Activated T-cell treated with anti-CD3 and anti-CD28 coated beads for 48 hours (primary cell): ENCODE measurements around the gene TNKS2.
A peak's percentile ranks its signal among the peaks of the same experiment; 100 is the strongest.
"Not testable (repeated sequence)": the region's sequence is repeated elsewhere in the genome, so short reads cannot be mapped to it uniquely, and the experiment has no call there.

Experiments
- DNase-seq: peaks from one replicate; pipeline ENCODE4 v3.0.0-alpha.2; 2020; ENCODE audit warnings: low read depth

The TNKS2 gene

DNA sequence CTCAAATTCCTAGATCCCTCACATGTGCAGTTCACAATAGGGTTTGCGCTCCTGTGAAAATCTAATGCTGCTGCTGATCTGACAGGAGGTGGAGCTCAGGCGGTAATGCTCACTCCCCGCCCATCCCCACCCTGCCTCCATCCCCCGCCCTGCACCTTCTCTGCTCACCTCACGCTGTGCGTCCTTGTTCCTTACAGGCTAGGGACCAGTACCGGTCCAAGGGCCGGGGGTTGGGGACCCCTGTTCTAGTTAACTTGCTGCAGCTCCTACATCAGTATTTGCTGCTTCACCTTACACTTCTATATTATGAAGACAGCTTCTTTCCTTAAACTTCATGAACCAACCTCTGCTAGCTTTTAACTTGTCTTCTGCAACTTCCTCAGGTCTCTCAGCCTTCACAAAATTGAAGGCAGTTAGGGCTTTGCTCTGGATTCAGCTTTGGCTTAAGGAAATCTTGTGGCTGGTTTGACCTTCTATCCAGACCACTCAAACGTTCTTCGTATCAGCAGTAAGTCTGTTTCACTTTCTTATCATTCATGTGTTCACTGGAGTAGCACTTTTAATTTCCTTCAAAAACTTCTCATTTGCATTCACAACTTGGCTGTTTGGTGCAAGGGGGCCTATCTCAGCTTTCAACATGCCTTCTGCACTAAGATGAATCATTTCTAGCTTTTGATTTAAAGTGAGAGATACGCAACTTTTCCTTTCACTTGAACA is 1.7 kb upstream of the TNKS2 start:
- DNase-seq: peak; percentile 42

DNA sequence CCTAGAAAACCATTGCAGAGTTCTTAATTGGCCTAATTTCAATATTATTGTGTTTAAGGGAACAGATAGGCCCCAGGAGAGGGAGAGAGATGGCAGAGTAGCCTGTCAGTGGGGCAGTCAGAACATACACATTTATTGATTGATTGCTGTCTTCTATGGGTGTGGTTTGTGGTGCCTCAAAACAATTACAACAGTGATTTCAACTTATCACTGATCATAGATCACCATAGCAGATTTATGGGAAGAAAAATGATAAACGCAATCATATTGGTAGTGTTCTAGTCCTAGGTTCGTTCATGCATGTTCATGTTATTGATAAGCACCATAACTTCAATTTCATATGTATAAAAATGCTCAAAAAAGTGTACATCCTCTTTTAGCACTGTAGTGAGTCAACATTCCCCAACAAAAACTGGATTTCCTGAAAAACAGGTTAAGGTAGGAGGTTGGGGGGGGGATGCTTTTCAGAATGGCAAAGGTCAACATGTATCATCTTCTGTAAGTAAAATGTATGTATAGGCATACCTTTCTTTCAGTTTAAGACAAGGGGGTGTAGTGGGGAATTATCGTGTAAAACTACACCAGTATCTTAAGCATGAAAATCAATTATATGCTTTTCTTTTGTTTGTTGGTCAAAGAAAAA is 1.1 kb upstream of the TNKS2 start:
- DNase-seq: no peak

DNA sequence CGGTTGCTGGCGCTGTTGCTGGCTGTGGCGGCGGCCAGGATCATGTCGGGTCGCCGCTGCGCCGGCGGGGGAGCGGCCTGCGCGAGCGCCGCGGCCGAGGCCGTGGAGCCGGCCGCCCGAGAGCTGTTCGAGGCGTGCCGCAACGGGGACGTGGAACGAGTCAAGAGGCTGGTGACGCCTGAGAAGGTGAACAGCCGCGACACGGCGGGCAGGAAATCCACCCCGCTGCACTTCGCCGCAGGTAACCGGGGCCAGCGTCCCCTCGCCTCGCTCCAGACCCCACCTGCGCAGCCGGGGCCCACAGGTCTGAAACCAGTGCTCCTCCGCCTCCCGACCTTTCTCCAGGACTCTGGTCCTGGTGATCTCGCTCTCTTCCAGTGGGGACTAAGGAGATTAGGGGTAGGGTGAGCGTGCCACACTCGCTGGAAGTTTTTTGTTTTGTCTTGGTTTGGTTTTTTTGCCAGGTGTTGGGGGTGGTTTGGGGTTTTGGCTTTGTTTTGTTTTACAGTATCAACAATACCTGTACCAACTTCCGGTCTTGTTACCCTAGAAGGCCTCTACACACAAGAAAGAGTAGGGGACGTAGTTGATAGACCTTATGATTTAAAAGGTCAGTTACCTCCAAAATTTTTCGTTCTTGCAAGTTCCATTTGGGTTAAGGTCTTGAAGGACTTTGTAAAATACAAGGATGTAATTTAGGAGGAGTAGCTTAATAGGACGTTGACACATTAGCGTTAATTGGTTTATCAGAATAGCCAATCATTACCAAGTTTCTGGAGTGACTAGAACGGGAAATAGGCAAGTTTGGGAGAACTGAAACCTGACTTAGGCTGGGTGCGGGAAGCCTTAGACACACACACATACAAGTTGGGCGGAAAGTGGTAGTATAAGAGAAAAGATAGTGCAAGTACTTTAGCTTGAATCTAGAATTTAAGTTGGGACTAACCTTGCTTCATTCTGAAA is 704 bp downstream of the TNKS2 start:
- DNase-seq: no peak

DNA sequence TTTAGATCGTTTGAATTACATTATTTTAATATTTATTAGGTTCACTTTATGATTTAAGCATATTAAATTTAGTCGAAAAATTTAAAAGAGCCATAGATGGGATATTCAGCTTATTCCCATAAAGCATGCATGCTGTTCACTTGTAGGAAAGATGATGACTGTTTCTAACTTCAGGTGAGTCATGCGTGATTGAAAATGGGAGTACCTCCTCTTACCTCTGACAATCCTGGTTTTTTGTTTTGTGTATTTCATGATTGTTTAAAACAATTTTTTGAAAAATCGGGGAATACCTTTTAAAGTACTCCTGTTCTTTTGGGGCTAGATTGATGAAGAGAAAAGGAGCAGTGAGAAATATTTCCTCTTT is 1.4 kb downstream of the TNKS2 start:
- DNase-seq: no peak

DNA sequence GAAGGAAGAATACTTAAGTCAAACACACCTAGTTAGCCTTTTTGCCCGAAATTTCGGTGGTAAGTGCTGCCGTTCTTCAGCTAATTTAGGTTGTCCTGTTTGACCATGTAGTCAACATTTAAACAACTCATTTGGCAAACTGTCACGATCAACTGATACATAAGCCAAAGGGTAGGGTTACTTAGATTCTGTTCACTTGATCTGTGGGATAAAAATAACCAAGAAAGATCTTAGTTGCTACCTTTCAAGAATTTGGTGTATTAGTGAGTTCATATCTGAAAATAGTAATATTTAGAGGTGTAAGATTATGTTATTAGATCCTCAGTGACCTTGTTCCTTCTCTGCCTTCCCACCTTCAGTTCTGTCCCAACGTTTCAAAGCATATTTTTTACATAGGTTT is 2.0 kb downstream of the TNKS2 start:
- DNase-seq: no peak

DNA sequence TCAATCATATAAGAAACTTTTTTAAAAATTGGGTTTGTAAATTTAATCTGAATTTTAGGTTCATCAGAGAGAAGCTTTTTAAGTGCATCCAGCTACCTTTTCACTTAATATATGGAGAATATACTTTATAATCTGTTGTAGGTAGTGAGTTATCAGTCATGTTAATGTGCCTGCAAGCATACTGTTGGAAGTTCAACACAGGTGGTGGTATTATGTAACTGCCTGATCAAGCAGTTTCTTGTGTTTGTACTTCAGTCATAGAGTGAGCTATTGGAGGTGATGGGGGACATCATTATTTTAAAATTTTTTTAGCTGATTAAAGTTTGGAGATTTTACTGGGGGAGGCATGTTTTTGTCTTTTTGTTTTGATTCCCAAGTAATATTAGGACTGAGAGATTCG is 2.5 kb downstream of the TNKS2 start:
- no peak for DNase-seq

DNA sequence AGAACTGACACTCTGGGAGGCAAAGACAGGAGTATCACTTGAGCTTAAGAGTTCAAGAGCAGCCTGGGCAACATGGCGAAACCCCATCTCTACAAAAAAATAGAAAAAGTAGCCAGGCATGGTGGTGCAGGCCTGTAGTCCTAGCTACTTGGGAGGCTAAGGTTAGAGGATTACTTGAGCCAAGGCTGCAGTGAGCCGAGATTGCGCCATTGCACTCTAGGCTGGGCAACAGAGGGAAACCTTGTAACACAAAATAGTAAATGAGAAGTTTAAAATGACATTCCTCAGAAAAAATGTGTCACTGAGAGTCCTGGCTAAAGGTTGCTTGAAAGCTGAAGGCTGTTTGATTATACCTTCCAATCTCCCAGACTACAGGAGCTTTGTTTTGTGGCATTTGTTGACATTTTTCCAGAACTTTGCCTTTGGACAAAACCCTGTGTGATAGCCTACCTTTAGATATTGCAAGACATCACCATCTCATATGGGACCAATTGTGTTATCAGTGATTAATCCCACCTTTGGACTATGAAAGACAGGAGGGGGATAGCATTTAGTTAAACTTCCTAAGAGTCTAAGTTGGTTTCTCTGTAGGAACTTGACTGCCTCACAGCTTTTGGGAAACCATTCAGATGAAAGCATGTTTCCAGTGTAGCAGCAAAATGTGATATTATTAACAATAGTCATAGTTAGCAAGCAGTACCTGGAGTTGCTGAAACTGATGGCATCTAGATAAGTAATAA is 5.3 kb downstream of the TNKS2 start:
- DNase-seq: no peak

DNA sequence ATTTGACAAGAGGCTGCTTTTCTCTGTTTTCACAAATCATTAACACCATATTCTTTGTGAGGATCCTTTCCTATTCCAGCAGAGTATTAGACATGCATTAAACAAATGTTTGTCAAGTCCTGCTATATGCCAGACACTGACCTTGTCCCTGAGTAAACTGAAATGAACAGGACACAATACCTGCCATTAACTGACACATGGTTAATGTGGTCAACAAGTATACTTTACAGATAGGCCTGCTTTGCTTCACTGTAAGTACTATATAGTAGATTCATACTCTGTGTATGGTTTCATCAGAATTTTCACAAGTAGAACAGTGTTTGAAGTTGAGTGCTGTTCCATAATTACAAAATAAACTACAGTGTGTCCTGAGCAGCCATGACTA is 5.9 kb downstream of the TNKS2 start:
- no peak for DNase-seq

DNA sequence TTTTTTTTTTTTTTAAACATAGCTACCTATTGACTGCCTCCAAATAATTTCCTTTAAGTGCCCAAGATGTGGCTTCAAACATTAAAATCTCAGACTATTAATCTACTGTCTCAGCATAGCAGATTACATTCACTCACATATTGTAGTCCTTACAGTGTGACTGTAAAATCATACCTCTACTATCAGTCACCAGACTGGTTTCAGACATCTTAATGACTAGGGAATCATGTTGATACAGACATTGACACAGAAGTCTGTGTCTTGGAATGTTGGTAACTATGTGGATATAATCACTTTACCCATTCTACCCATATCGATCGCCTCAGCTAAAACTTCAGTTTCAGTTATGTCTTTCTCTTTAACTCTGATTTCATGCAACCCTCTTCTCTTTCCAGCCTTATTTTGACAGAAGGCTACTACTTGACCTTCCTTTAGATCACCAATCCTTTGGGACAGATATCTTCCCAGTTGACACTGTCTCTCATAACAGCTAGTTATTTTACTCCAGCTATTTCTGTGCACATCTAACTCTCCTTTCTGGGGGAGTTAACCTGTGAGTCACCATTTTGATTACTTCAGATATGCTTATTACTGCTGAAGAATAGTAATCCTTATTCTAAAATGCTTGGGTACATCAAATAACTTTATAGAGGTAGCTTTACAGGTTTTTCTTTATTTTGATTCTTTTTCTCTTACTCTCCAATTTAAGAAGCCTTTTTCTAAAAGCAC is 7.0 kb downstream of the TNKS2 start:
- DNase-seq: no peak

DNA sequence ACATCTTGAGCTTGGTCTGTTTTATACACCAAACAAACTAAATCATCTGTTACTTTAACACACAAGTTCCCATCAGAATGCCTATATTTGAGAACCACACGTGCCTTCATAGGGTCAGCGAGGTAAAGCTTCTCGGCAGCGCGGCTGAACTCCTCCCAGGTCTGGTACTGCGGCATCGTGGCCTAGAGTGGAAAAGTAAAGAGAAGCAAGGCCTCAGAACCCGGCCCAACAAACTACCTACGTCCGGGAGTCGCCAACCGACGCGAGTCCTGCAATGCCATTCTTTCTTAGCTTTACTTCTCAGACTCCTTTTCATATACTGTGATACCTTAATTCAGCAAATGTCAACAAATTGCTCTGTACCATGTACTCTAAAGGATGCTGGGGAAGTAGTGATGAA is 9.0 kb downstream of the TNKS2 start:
- not testable (repeated sequence) for DNase-seq

DNA sequence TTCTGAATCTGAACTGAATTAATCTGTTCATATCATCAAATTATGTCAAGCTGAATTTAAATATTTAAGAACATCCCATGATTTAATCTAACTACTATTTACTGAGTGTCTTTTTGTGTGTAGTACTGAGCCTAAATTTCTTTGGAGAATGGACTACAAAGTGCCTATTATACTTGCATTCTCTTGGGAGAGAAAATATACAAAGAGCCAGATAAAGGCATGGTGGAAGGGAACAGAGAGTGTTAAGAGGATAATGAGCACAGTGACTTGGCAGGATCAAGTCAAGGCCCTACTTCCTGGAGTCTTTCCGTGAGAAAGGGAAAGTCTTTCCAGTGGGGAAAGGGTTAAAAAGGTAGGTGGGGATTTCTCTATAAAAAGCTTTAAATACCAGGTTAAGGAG is 15.0 kb downstream of the TNKS2 start:
- no peak for DNase-seq

DNA sequence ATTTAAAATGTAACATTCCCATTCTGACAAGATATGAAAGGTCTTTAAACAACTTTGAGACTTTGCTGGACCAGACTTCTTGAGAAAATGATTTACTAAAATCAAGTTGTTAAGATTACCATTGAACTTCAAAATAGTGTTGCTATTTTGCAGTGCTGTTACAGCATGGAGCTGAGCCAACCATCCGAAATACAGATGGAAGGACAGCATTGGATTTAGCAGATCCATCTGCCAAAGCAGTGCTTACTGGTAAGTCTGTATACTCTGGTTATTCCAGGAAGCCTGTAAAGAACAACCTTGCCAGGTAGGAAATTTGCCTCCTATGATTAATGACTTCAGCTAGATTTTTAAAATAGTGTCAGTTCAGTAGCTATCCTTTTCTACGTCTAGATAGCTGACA is 18.8 kb downstream of the TNKS2 start:
- DNase-seq: no peak

DNA sequence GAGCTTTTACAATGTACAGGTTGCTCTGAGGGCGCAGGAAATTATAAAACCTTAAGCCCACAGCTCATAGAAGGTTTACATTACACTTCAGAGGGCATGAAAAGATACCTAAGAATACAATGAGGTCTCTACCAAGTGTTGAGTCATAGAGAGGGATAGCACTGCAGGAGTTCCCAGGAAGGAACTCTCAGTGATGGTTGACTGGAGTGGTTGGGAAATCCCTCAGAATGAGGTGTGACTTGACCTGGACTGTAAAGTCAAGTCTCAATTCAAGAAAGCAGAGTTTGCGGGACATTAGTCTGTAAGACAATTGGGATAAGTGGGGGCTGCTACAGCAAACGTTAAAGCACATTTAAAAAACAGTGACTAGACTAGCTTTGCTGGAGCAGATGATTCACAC is 21.9 kb downstream of the TNKS2 start:
- no peak for DNase-seq

DNA sequence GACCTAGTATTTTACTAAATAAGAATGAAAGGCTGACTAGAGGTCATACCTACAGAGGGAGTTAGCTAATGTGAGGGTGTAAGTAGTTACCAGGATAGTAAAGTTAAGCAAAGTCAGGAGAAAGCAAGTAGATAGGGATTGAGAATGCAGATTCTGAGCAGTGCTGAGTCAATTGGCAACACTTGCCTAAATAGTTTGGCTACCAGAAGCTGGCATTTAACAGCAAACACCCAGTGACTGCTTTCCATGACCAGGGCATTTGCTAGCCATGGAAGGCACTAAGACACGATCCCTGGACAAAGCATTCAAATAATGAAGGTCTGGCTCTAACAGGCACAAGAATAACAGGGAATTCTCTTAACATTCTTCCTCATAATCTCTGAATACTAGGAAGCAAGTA is 25.9 kb downstream of the TNKS2 start:
- DNase-seq: no peak

DNA sequence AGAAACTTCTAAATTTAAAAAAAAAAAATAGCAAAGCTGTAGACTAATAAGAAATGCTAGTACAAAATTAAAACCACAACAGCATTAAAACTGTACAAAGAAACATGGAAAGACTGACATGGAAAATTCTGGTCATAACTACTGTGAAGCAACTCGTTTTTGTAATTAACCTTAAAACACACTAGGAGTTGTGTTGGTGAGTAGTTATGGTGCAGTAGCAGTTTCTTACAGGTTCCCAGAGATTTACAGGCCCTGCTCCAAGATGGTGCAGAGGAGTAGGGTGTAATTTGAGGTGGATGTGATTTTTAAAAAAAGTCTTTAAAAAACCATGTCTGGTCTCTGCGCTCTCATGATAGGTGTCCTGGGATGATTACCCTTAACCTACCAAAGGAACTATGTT is 31.0 kb downstream of the TNKS2 start:
- DNase-seq: no peak

DNA sequence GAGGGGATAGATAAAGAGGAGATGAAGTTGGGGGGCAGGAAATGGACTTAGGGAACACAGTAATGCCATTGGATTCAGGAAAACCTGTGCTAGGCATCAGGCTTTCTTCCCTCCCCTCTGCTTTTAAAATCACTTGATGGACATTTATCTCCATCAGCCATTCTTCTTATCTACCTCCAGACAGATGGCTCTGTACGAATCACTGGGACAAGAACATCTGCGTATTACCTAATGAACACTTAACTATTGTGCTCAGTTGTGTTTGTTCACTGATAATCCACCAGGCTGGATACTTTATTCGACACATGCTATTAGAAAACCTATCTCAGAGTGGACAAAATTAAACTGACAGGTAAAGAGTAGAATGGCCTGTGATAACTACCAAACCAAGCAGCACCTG is 40.0 kb downstream of the TNKS2 start:
- DNase-seq: no peak

DNA sequence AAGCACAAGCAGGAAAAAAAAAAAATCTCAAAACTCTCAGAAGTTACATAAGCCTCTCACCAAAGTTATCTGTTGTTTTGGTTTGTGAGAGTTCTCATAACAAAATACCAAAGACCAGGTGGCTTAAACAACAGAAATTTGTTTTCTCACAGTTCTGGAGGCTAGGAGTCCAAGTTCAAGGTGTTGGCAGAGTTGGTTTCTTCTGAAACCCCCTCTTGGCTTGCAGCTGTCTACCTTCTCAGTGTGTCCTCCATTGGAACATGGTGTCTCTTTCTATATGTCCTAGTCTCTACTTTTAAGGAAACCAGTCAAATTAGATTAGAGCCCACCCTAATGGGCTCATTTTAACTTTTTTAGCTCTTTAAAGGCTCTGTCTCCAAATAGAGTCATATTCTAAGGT is 44.9 kb downstream of the TNKS2 start:
- DNase-seq: no peak

DNA sequence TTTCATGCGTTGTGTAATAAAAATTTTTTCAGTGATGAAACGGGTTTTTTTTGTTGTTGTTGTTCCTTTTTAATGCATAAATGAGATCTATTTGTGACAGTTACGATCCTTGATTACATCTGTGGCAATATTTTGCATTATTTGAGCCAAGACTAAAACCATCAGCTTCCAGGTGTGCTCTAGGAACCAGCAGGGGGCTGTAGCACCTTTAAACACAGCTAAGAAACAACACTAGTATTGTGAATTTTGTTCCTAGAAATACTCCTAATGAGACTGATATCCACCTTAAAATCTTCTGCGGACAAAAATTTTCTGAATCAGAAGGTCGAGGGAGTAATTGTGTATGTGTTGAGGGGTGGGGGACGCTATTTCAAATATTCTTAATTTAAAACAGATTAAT is 58.4 kb downstream of the TNKS2 start:
- DNase-seq: no peak

DNA sequence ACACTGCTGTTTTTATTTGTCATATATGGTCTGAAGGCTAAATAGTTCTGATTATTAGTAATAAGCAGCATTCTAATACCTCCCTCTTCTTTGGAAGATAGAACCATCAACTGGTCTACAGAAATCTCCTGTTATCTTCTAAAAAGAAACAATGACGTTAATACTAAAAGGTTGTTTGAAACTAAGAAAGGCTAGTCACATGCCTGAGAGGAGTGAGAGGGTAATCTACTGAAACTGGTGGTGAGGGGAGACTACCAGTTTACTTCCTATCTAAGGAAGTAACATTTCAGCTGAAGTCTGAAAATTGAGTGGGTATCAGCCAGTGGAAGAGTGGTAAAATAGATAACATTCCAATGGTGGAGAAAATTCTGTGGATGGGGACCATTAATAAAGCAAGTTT is 62.7 kb downstream of the TNKS2 start:
- DNase-seq: no peak

DNA sequence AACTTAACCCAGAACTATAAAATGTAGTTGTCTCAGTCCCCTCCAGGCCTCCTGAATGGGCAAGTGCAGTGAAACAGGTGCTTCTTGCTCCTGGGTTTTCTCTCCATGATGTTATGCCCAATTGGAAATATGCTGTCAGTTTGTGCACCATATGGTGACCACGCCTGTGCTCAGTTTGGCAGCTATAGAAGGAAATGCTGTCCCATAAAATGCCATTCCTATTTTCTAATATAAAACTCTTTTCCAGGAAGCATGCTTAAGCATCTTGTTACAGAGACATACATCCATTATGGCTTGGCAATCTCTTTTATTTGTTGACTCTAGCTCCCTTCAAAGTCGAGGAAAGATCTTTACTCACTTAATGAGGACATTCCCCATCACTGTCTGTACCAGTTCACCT is 65.9 kb downstream of the TNKS2 start:
- DNase-seq: no peak

DNA sequence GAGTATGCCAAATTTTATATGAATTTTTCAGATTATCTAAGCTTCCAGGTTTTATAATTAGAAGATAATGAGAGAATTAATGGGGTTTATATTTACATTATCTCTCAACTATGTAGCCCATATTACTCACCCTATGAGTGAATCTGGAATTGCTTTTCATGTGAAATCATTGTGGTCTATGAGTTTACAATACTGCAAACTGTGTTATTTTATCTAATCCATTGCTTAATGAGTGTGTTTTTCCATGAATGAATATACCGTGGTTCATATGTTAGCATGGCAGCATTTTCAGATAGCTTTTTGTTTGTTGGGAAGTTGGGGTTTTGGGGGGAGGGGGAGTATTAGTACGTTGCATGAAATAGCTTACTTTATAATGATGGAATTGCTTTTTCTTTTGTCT is 66.5 kb downstream of the TNKS2 start:
- no peak for DNase-seq
